Endothelial cell (in vitro differentiated cells): ENCODE results near the gene MUC6. TPM values are rescaled to one million over a fixed set of nuclear protein-coding genes. Genes with fewer than 3 reads are reported as not detected.

ENCODE experiments used
- DNase-seq: peaks from one replicate; pipeline ENCODE4 v3.0.0; 2021; ENCODE audit warnings: low spot score
- H3K27ac Mint-ChIP-seq: one replicate; pipeline ENCODE4 v1.8.0; 2021; ENCODE audit warnings: mixed read lengths, inconsistent platforms; ENCODE audit not compliant: unreplicated experiment
- H3K27me3 Mint-ChIP-seq: one replicate; pipeline ENCODE4 v1.8.0; 2021; ENCODE audit warnings: mild to moderate bottlenecking, moderate library complexity, mixed read lengths, inconsistent platforms; ENCODE audit not compliant: unreplicated experiment
- H3K36me3 Mint-ChIP-seq: one replicate; pipeline ENCODE4 v1.8.0; 2021; ENCODE audit warnings: mild to moderate bottlenecking, low read depth, mixed read lengths, inconsistent platforms; ENCODE audit not compliant: unreplicated experiment
- H3K4me1 Mint-ChIP-seq: one replicate; pipeline ENCODE4 v1.8.0; 2021; ENCODE audit warnings: mild to moderate bottlenecking, mixed read lengths, inconsistent platforms; ENCODE audit not compliant: unreplicated experiment
- H3K4me3 Mint-ChIP-seq: one replicate; pipeline ENCODE4 v1.8.0; 2021; ENCODE audit warnings: mild to moderate bottlenecking, mixed read lengths, inconsistent platforms; ENCODE audit not compliant: unreplicated experiment
- H3K9me3 Mint-ChIP-seq: one replicate; pipeline ENCODE4 v1.8.0; 2021; ENCODE audit warnings: mixed read lengths, inconsistent platforms; ENCODE audit not compliant: unreplicated experiment
- CTCF ChIP-seq: fragments of 200-600 bp; sonication (generic); IDR thresholded peaks from one replicate; pipeline ENCODE4 v1.5.0; 2021; ENCODE audit warnings: antibody characterized with exemption; ENCODE audit not compliant: unreplicated experiment
- total RNA-seq: library from RNA; stranded (reverse); fragmentation: NEBNext Ultra II Directional; extraction: Animal tissue kit (Norgen Biotek cat#: 25700); gene quantifications from one replicate; pipeline ENCODE4 v1.2.1, GENCODE V29; 2021; ENCODE audit not compliant: unreplicated experiment

MUC6 gene
- total RNA-seq, 1 donor from 2014 or later = not detected

- H3K9me3 Mint-ChIP-seq = no peaks in the 10 kb centered on the region
- peak overlapping the region; percentile 53 for H3K27ac Mint-ChIP-seq
- H3K27me3 Mint-ChIP-seq = peaks cover 21% of the 10 kb centered on the region
- no peak for DNase-seq
- peaks cover 3% of the 10 kb centered on the region for H3K4me1 Mint-ChIP-seq
- no peak for TF ChIP-seq CTCF
- H3K36me3 Mint-ChIP-seq = peaks cover 41% of the 10 kb centered on the region
- peak overlapping the region; percentile 19 for H3K4me3 Mint-ChIP-seq
These were observed 55.8 kb downstream of the MUC6 start for GRCh38 chr11:980438-981357.

GRCh38 chr11:978781-979180 lies 57.7 kb downstream of the MUC6 start:
- peaks cover 43% of the 10 kb centered on the region for H3K36me3 Mint-ChIP-seq
- H3K27me3 Mint-ChIP-seq = peaks cover 21% of the 10 kb centered on the region
- H3K27ac Mint-ChIP-seq = no peak overlapping the region
- no peaks in the 10 kb centered on the region for H3K9me3 Mint-ChIP-seq
- TF ChIP-seq CTCF = no peak
- peaks cover 10% of the 10 kb centered on the region for H3K4me1 Mint-ChIP-seq
- no peak overlapping the region for H3K4me3 Mint-ChIP-seq
- DNase-seq = no peak

GRCh38 chr11:977830-978720 lies 58.4 kb downstream of the MUC6 start:
- Mint-ChIP-seq H3K4me3 (no peak overlapping the region), H3K27me3 (peaks cover 24% of the 10 kb centered on the region), H3K36me3 (peaks cover 49% of the 10 kb centered on the region), H3K9me3 (no peaks in the 10 kb centered on the region), H3K27ac (no peak overlapping the region), H3K4me1 (peaks cover 10% of the 10 kb centered on the region)
- TF ChIP-seq CTCF = no peak
- no peak for DNase-seq

- H3K9me3 Mint-ChIP-seq = no peaks in the 10 kb centered on the region
- H3K4me3 Mint-ChIP-seq = peak overlapping the region; percentile 37
- H3K27me3 Mint-ChIP-seq = peaks cover 26% of the 10 kb centered on the region
- H3K36me3 Mint-ChIP-seq = peaks cover 57% of the 10 kb centered on the region
- no peak for TF ChIP-seq CTCF
- peaks cover 10% of the 10 kb centered on the region for H3K4me1 Mint-ChIP-seq
- no peak for DNase-seq
- peak overlapping the region; percentile 30 for H3K27ac Mint-ChIP-seq
These were observed 59.9 kb downstream of the MUC6 start for GRCh38 chr11:976431-977160.
